Testis (tissue), 2 donors: Measurements from ENCODE around the gene ZNF205.

Experiments used
- CTCF ChIP-seq, 3 experiments: fragments of 450-650 bp in 2 of 3; fragments of 200-600 bp in 1 of 3; sonication (generic) in 1 of 3; IDR thresholded peaks; one replicate each; pipeline ENCODE4 v1.5.1; 2016 to 2019; ENCODE audit warnings: antibody characterized with exemption in 3 of 3, mild to moderate bottlenecking in 2 of 3, moderate library complexity in 1 of 3
- POLR2A ChIP-seq: fragments of 450-650 bp; IDR thresholded peaks from one replicate; pipeline ENCODE4 v1.6.1; 2017; ENCODE audit warnings: antibody characterized with exemption, mild to moderate bottlenecking, moderate library complexity

GRCh38 chr16:3074860-3075522 lies 37.4 kb upstream of the ZNF205 start:
- TF ChIP-seq CTCF (IDR thresholded peaks at IDR 0.05) (no peak), POLR2A (no peak)
